H1 (cell line): ENCODE data around the gene PRSS12. TPM values are rescaled to one million over a fixed set of nuclear protein-coding genes. Genes with fewer than 3 reads are reported as not detected.

Experiments
- ATF2 ChIP-seq: IDR thresholded peaks from 2 replicates; pipeline ENCODE4 v1.6.1; 2012; ENCODE audit warnings: low read length, inconsistent platforms
- BACH1 ChIP-seq: IDR thresholded peaks from 2 replicates; pipeline ENCODE4 v1.6.1; 2012; ENCODE audit warnings: low read length, improper control_type of control experiment
- BCL11A ChIP-seq, 2 experiments: IDR thresholded peaks; one replicate each; pipeline ENCODE4 v1.6.1; 2011; ENCODE audit warnings: low read depth in 2 of 2, low read length in 2 of 2, mild to moderate bottlenecking in 2 of 2
- CHD1 ChIP-seq: IDR thresholded peaks from 2 replicates; pipeline ENCODE4 v1.6.1; 2012; ENCODE audit warnings: low read depth, low read length, improper control_type of control experiment
- CREB1 ChIP-seq: IDR thresholded peaks from 2 replicates; pipeline ENCODE4 v1.6.1; 2012; ENCODE audit warnings: inconsistent platforms
- E2F6 ChIP-seq: IDR thresholded peaks from 2 replicates; pipeline ENCODE4 v1.6.1; 2012; ENCODE audit warnings: inconsistent platforms
- EGR1 ChIP-seq: IDR thresholded peaks from 2 replicates; pipeline ENCODE4 v1.6.1; 2011; ENCODE audit warnings: low read depth, low read length, borderline replicate concordance
- EP300 ChIP-seq, 2 experiments: IDR thresholded peaks; 1 replicate in 1 of 2; 2 replicates in 1 of 2; pipeline ENCODE4 v1.6.1; 2011 to 2012; ENCODE audit warnings: low read depth in 2 of 2, low read length in 2 of 2, mild to moderate bottlenecking in 2 of 2, borderline replicate concordance in 1 of 2, inconsistent platforms in 1 of 2, moderate library complexity in 1 of 2
- GABPA ChIP-seq: IDR thresholded peaks from 2 replicates; pipeline ENCODE4 v1.6.1; 2011; ENCODE audit warnings: mild to moderate bottlenecking, low read length, moderate library complexity, borderline replicate concordance; ENCODE audit not compliant: insufficient read depth
- HDAC6 ChIP-seq: IDR thresholded peaks from one replicate; pipeline ENCODE4 v1.7.1; 2012; ENCODE audit warnings: low read depth, mild to moderate bottlenecking, inconsistent platforms, low read length, moderate library complexity
- JUN ChIP-seq: IDR thresholded peaks from 2 replicates; pipeline ENCODE4 v1.6.1; 2011; ENCODE audit warnings: low read depth, mild to moderate bottlenecking, improper control_type of control experiment, low read length
- PHF8 ChIP-seq: fragments of 200-600 bp; sonication (generic); conservative IDR thresholded peaks from 2 replicates; pipeline ENCODE4 v1.7.1; 2012; ENCODE audit warnings: low read depth, mild to moderate bottlenecking, inconsistent platforms, low read length, moderate library complexity
- RAD21 ChIP-seq, 2 experiments: IDR thresholded peaks in 1 of 2; conservative IDR thresholded peaks in 1 of 2; 2 replicates each; pipeline ENCODE4 v1.6.1; 2011; ENCODE audit warnings: low read depth in 2 of 2, low read length in 2 of 2, improper control_type of control experiment in 1 of 2, inconsistent platforms in 1 of 2, mild to moderate bottlenecking in 1 of 2, moderate library complexity in 1 of 2
- RBBP5 ChIP-seq: IDR thresholded peaks from 2 replicates; pipeline ENCODE4 v1.7.1; 2012; ENCODE audit warnings: low read depth, mild to moderate bottlenecking, inconsistent platforms, low read length, moderate library complexity, borderline replicate concordance
- SIN3A ChIP-seq, 2 experiments: IDR thresholded peaks in 1 of 2; conservative IDR thresholded peaks in 1 of 2; 2 replicates each; pipeline ENCODE4 v1.6.1; 2011 to 2012; ENCODE audit warnings: low read length in 2 of 2, improper control_type of control experiment in 1 of 2, low read depth in 1 of 2, mild to moderate bottlenecking in 1 of 2
- SP1 ChIP-seq: IDR thresholded peaks from 2 replicates; pipeline ENCODE4 v1.6.1; 2011; ENCODE audit warnings: low read depth, low read length
- SP2 ChIP-seq: IDR thresholded peaks from 2 replicates; pipeline ENCODE4 v1.6.1; 2012; ENCODE audit warnings: mild to moderate bottlenecking, low read length, inconsistent platforms
- polyA plus RNA-seq, 7 experiments: library from polyadenylated mRNA; depleted of rRNA in 3 of 7; stranded (reverse) in 5 of 7; unstranded in 2 of 7; fragments of >200 nt in 5 of 7; fragments of 200-250 nt in 2 of 7; gene quantifications; 1 replicate in 5 of 7; 2 replicates in 1 of 7; 4 replicates in 1 of 7; pipeline versions ENCODE4 v1.2.1 to v1.2.3, GENCODE V29; 2011 to 2013; ENCODE audit warnings: missing spikeins in 2 of 7, mixed read lengths in 2 of 7
- total RNA-seq: library from RNA; stranded (reverse); fragmentation: NEBNext Ultra II Directional; extraction: Animal tissue kit (Norgen Biotek cat#: 25700); gene quantifications from 2 replicates; pipeline ENCODE4 v1.2.1, GENCODE V29; 2021

PRSS12 gene
- total and polyA plus RNA-seq, 2 of the 8 experiments (the other 6 are each of a cell fraction or from before 2014, with no cell fraction given): 2.6 to 9.3 TPM

GRCh38 chr4:118352843-118353533 lies at the start of gene PRSS12 (continued):
- TF ChIP-seq E2F6 (peak; percentile 50; the same call in 1 of the 2 replicates), HDAC6 (no peak), SP2 (no peak), BCL11A (IDR thresholded peaks at IDR 0.05; ENCODE audit: low read depth in 2 of 2, low read length in 2 of 2) (no peak), RBBP5 (0 out of 2 replicates have a peak, but pooled peaks have one; percentile 79), PHF8 (peak; percentile 7; the same call in 1 of the 2 replicates), CREB1 (no peak), BACH1 (no peak), RAD21 (IDR thresholded peaks at IDR 0.05 in 1 of 2, conservative IDR thresholded peaks at IDR 0.05 in 1 of 2; ENCODE audit: low read depth in 2 of 2, low read length in 2 of 2) (peak; percentile 40 to 62; a peak in 3 of 4 replicates), GABPA (no peak), JUN (no peak), EGR1 (peak; percentile 52; the same call in 1 of the 2 replicates), EP300 (IDR thresholded peaks at IDR 0.05; ENCODE audit: borderline replicate concordance in 1 of 2, low read depth in 2 of 2, low read length in 2 of 2) (no peak), CHD1 (no peak), SP1 (no peak), ATF2 (no peak), SIN3A (conservative IDR thresholded peaks at IDR 0.05 in 1 of 2, IDR thresholded peaks at IDR 0.05 in 1 of 2; ENCODE audit: low read depth in 1 of 2, low read length in 2 of 2) (no peak)
